ENCODE measurements around the gene ASRGL1. TPM values are rescaled to one million over a fixed set of nuclear protein-coding genes. Genes with fewer than 3 reads are reported as not detected.

Gene ASRGL1
- total RNA-seq, 2 experiments from 2014 or later = 0.84 to 1.2 TPM

DNA sequence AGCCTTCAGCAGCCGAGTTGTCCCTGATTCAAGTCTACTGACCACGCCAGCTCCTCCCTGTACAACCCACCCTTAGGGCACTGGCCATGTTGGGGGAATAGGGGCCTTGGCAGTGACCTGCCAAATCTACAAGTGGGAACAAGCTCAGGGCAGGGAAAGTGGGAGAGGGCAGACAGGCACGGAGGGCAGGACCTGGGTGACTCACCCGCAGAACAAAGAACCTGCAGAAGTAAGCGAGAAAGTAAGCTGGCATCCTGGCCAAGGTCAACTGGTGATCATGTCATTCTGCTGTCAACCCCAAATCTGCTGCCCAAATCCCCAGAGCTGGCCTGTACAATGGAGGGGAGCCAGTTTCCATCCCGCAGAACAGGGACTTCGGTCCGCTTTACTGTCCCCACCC is 73.7 kb downstream of the ASRGL1 start:
- no peak for DNase-seq
- Mint-ChIP-seq H3K27me3 (no peaks in the 10 kb centered on the region), H3K4me1 (no peaks in the 10 kb centered on the region), H3K9me3 (no peaks in the 10 kb centered on the region), H3K4me3 (no peak overlapping the region), H3K36me3 (ENCODE audit: low read depth) (no peaks in the 10 kb centered on the region), H3K27ac (no peak overlapping the region)
- ChIA-PET POLR2A (no interaction called here), CTCF (interaction anchor here (1.3 to 8.5 kb wide), 3 partner anchors 9 to 132 kb away, joined by 3 to 61 read pairs (median 6); no protein-coding TSS in a partner anchor)

DNA sequence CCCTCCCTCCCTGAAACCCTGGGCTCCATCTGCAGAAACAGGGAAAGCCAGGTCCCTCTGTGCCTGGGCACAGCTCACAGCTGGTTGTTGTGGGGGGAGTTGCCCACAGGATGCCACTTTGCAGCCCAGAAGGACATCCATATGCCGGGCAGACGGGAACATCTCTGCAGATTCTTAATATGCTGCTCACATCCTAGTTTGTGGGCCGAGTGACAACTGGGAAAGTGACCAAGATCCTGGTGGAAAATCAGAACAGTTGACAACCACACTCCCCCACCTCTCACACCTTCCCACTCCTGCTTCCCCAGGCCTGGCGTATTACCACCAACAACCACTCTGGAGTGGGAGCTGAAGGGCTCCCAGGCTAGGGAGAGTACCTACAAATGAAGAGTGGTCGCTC is 74.3 kb downstream of the ASRGL1 start:
- Mint-ChIP-seq H3K27ac (no peak overlapping the region), H3K36me3 (ENCODE audit: low read depth) (no peaks in the 10 kb centered on the region), H3K27me3 (no peaks in the 10 kb centered on the region), H3K4me3 (no peak overlapping the region), H3K9me3 (no peaks in the 10 kb centered on the region), H3K4me1 (no peaks in the 10 kb centered on the region)
- POLR2A ChIA-PET = no interaction called here
- CTCF ChIA-PET = interaction anchor here (1.3 to 8.5 kb wide), 3 partner anchors 10 to 132 kb away, joined by 3 to 61 read pairs (median 6); no protein-coding TSS in a partner anchor
- no peak for DNase-seq

DNA sequence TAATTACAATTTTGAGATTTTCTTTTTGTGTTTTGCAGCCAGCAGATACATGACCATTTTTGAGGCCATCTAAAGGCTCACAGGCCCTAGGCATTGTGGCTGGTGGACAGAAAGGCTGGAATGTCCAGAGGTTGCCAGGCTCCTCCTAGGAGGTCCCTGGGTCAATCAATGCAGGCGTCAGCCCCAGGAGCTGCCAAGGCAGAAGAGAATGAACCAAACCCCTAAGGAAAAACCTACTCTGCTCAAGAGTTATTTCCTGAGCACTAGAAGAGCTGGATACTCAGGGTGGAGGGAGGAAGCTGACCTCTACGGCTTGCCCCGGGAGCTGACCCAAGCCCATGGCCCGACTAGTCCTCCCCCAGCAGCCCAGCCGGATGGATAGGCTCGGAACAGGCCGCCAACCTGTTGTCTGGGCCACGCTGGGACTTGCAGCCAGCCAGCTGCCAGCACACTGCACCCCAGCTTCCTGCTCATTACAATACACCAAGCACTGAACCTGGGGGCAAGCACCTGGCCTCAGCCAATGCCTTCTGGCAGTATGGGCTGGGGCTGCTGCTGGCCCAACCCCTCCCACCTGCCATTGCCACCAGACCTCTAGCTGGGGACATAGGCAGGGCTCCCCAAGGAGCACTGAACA is 75.9 kb downstream of the ASRGL1 start:
- Mint-ChIP-seq H3K4me1 (no peaks in the 10 kb centered on the region), H3K4me3 (no peak overlapping the region), H3K36me3 (ENCODE audit: low read depth) (no peaks in the 10 kb centered on the region), H3K9me3 (no peaks in the 10 kb centered on the region), H3K27me3 (no peaks in the 10 kb centered on the region), H3K27ac (no peak overlapping the region)
- DNase-seq = no peak
- ChIA-PET CTCF (interaction anchor here (0.6 to 8.5 kb wide), 2 partner anchors 9 to 11 kb away, joined by 3 to 61 read pairs; no protein-coding TSS in a partner anchor), POLR2A (no interaction called here)

DNA sequence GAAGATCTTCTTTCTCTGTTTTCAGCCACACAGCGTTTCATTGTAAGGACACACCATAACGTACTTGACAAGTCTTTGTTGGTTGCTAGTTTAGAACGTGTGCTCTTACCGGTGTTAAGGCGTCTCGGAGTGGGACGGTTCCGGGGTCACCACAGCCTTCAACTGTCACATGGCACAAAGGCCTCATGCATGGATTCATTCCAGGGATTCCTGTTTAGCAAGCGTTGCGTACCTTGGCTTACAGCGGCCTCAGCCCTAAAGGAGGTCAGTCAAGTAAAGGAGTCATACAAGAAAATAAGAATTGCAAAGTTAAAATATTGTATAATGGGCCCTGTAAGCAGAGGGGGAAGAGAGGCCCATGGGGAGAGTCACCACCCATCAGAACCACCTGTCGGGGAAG is 79.3 kb downstream of the ASRGL1 start:
- no peaks in the 10 kb centered on the region for H3K36me3 Mint-ChIP-seq (ENCODE audit: low read depth)
- peaks cover 8% of the 10 kb centered on the region for H3K27me3 Mint-ChIP-seq
- POLR2A ChIA-PET = no interaction called here
- DNase-seq = no peak
- H3K9me3 Mint-ChIP-seq = no peaks in the 10 kb centered on the region
- CTCF ChIA-PET = interaction anchor here (1.2 to 8.5 kb wide), 2 partner anchors 8 to 15 kb away, joined by 3 to 61 read pairs; no protein-coding TSS in a partner anchor
- H3K27ac Mint-ChIP-seq = no peak overlapping the region
- no peaks in the 10 kb centered on the region for H3K4me1 Mint-ChIP-seq
- H3K4me3 Mint-ChIP-seq = no peak overlapping the region

DNA sequence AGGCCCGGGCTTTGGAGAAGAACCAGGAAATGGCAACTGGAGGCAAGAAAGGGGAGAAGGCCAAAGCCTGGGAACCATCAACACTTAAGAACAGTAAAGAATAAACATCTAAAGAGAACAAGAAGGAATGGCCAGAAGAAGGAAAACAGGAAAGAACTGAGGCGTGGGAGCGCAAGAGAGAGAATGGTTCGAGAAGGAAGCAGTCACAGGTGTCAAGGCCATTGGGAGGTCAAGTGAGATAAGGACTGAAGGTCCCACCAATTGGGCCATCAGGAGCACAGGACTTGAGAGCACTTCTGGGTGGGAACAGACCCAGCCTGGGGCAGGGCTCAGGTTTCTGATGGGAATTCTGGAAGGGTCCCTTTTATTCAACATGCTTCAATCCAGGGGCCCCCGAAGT is 80.9 kb downstream of the ASRGL1 start:
- no peaks in the 10 kb centered on the region for H3K9me3 Mint-ChIP-seq
- no peak for DNase-seq
- no peak overlapping the region for H3K4me3 Mint-ChIP-seq
- H3K4me1 Mint-ChIP-seq = no peaks in the 10 kb centered on the region
- peaks cover 10% of the 10 kb centered on the region for H3K27me3 Mint-ChIP-seq
- ChIA-PET POLR2A (no interaction called here), CTCF (interaction anchor here (1.0 to 2.8 kb wide), 4 partner anchors 10 to 467 kb away, joined by 3 to 10 read pairs (median 4); no protein-coding TSS in a partner anchor)
- H3K36me3 Mint-ChIP-seq (ENCODE audit: low read depth) = no peaks in the 10 kb centered on the region
- H3K27ac Mint-ChIP-seq = no peak overlapping the region

DNA sequence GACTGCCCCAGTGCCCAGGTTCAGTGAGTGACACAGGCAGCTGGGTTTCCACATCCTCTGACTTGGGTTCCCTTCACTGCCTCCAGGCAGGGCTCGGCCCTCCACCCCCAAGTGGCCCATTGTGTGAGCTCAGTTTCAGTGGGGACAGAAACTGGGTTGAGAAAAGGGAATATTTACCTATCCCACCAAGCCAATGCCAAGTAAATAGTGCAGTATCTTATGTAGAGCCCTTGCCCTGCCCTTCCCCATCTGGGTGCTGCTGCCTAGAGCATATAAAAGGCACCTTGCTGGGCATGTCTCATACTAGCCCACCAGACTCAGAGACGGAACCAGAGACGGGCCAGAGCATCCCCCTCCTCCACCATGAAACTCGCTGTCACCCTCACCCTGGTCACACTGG is 81.5 kb downstream of the ASRGL1 start, which contains the start of gene SCGB1A1:
SCGB1A1 (plus strand) TSS at position 301 of the 400 bp plus-strand sequence; CDS start at position 364, 63 bp downstream.
- peak within 1 kb of the TSS; percentile 60 for H3K27ac Mint-ChIP-seq
- H3K36me3 Mint-ChIP-seq (ENCODE audit: low read depth) = no peaks in the 10 kb centered on the region
- no peaks in the 10 kb centered on the region for H3K4me1 Mint-ChIP-seq
- DNase-seq = no peak
- ChIA-PET POLR2A (no interaction called here), CTCF (interaction anchor here (1.0 to 6.9 kb wide), 6 partner anchors 10 to 466 kb away, joined by 3 to 85 read pairs (median 4); no protein-coding TSS in a partner anchor)
- peaks cover 13% of the 10 kb centered on the region for H3K27me3 Mint-ChIP-seq
- H3K4me3 Mint-ChIP-seq = no peak within 1 kb of the TSS
- H3K9me3 Mint-ChIP-seq = no peaks in the 10 kb centered on the region

DNA sequence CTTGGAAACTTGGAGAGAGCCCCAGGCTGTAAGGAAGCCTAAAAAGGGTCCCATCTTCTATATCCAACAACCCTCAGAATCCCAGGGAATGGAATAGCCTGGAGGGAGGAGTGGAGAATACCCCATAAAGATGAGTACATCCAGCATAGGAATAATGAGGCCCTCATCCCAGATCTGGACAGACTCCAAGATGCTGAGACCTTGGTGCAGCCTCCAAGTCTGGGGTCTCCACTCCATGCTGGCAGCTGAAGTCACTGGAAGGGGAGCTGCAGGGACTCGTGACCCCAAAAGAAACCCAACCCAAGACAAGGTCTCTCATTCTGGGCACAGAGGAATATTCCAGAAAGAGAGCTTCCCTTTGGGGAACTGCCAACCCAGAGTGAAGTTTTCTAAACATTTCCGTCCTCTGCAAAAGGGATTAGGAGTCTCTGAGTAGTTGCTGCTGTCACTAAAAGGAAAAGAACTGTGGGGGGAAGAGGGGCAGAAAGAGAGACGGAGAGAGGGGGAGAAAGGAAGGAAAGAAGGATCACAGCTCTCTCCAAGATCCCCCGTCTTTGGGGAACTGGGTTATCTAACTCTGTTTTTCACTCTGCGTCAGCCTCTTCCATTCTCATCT is 82.2 kb downstream of the ASRGL1 start:
- H3K4me3 Mint-ChIP-seq = no peak overlapping the region
- H3K36me3 Mint-ChIP-seq (ENCODE audit: low read depth) = no peaks in the 10 kb centered on the region
- H3K27me3 Mint-ChIP-seq = peaks cover 13% of the 10 kb centered on the region
- peak overlapping the region; percentile 60 for H3K27ac Mint-ChIP-seq
- ChIA-PET CTCF (interaction anchor here (1.0 to 6.9 kb wide), 6 partner anchors 9 to 465 kb away, joined by 3 to 85 read pairs (median 4); no protein-coding TSS in a partner anchor), POLR2A (no interaction called here)
- H3K9me3 Mint-ChIP-seq = no peaks in the 10 kb centered on the region
- H3K4me1 Mint-ChIP-seq = peaks cover 2% of the 10 kb centered on the region
- DNase-seq = no peak

DNA sequence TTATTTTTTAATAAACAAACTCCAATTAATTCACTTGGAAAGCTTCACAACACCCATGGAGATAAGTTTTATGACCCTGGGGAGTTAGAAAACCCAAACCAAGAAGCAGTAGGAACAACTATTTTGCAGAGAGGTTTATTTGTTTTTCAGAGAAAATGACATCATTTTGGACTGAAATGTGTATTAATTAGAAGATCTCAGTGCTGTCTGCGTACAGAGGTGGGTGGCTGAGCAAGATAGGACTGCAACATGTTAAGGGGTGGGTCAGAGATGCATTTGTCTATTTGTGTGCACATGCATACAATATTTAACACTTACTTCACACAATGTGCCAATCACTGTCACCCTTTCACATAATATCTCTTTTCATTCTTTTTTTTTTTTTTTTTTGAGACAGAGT is 82.7 kb downstream of the ASRGL1 start:
- no peak overlapping the region for H3K27ac Mint-ChIP-seq
- POLR2A ChIA-PET = no interaction called here
- CTCF ChIA-PET = interaction anchor here (0.7 to 6.9 kb wide), 4 partner anchors 28 to 483 kb away, joined by 3 to 85 read pairs (median 7); no protein-coding TSS in a partner anchor
- H3K4me1 Mint-ChIP-seq = peaks cover 7% of the 10 kb centered on the region
- H3K27me3 Mint-ChIP-seq = peaks cover 13% of the 10 kb centered on the region
- H3K36me3 Mint-ChIP-seq (ENCODE audit: low read depth) = no peaks in the 10 kb centered on the region
- DNase-seq = no peak
- no peaks in the 10 kb centered on the region for H3K9me3 Mint-ChIP-seq
- no peak overlapping the region for H3K4me3 Mint-ChIP-seq

DNA sequence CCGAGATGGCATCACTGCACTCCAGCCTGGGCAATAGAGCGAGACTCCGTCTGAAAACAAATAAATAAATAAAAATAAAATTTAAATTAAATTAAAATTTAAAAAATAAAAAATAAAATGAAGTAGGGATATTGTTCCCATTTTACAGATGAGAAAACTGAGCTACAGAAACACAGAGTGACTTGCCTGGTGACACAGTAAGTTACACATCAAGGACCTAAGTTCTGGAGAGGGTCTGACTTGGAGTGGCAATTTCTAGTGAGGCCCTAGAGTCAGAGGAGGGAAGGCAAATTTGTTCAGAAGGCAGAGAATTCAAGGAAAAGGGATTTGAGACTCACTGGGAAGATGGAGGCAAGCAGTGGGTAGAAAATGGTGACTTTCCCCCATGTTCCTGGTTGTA is 83.6 kb downstream of the ASRGL1 start:
- DNase-seq = no peak
- POLR2A ChIA-PET = no interaction called here
- H3K9me3 Mint-ChIP-seq = no peaks in the 10 kb centered on the region
- H3K36me3 Mint-ChIP-seq (ENCODE audit: low read depth) = no peaks in the 10 kb centered on the region
- CTCF ChIA-PET = interaction anchor here (0.9 to 6.9 kb wide), 4 partner anchors 20 to 253 kb away, joined by 3 to 85 read pairs (median 3); no protein-coding TSS in a partner anchor
- peaks cover 7% of the 10 kb centered on the region for H3K4me1 Mint-ChIP-seq
- no peak overlapping the region for H3K4me3 Mint-ChIP-seq
- no peak overlapping the region for H3K27ac Mint-ChIP-seq
- peaks cover 13% of the 10 kb centered on the region for H3K27me3 Mint-ChIP-seq

DNA sequence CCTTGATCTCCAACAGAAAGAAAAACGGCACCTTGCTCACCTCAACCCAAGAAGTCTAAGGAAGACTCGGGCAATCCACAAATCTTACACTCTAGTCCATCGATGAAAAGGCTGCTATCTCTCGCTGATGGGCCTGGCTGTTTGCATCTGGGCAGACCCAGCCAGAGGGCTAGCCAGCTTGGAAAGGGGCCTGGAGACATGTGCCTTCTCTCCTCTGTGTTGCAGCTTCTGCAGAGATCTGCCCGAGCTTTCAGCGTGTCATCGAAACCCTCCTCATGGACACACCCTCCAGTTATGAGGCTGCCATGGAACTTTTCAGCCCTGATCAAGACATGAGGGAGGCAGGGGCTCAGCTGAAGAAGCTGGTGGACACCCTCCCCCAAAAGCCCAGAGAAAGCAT is 84.7 kb downstream of the ASRGL1 start:
- ChIA-PET CTCF (interaction anchor here (0.8 to 6.9 kb wide), 6 partner anchors 9 to 252 kb away, joined by 3 to 85 read pairs (median 3); no protein-coding TSS in a partner anchor), POLR2A (no interaction called here)
- no peak for DNase-seq
- Mint-ChIP-seq H3K4me1 (peaks cover 17% of the 10 kb centered on the region), H3K9me3 (no peaks in the 10 kb centered on the region), H3K27ac (no peak overlapping the region), H3K36me3 (ENCODE audit: low read depth) (no peaks in the 10 kb centered on the region), H3K27me3 (peaks cover 13% of the 10 kb centered on the region), H3K4me3 (no peak overlapping the region)

DNA sequence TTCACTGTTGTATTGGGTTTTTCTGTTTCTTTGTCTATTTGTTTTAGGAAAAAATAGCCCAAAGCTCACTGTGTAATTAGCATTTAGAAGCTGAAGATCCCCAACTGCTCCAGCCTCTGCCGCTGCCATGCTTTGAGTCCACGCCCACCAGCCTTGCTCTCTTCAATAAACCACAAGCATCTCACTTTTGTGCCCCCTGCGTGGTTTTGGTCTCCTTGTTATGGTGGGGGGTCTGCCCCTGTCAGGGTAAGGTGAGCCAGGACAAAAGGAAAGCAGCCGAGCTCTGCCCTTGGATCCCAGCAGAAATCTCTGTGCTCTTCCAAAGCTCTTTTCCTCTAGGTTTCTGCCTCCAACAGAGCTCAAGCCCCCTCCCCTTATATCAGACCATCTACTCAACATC is 85.8 kb downstream of the ASRGL1 start:
- Mint-ChIP-seq H3K27ac (peak overlapping the region; percentile 1), H3K36me3 (ENCODE audit: low read depth) (no peaks in the 10 kb centered on the region), H3K9me3 (no peaks in the 10 kb centered on the region), H3K4me1 (peaks cover 27% of the 10 kb centered on the region), H3K27me3 (peaks cover 13% of the 10 kb centered on the region), H3K4me3 (no peak overlapping the region)
- no peak for DNase-seq
- CTCF ChIA-PET = interaction anchor here (1.0 to 6.9 kb wide), 4 partner anchors 10 to 151 kb away, joined by 4 to 85 read pairs (median 36); partner anchors contain the start of gene EEF1G
- POLR2A ChIA-PET = no interaction called here

DNA sequence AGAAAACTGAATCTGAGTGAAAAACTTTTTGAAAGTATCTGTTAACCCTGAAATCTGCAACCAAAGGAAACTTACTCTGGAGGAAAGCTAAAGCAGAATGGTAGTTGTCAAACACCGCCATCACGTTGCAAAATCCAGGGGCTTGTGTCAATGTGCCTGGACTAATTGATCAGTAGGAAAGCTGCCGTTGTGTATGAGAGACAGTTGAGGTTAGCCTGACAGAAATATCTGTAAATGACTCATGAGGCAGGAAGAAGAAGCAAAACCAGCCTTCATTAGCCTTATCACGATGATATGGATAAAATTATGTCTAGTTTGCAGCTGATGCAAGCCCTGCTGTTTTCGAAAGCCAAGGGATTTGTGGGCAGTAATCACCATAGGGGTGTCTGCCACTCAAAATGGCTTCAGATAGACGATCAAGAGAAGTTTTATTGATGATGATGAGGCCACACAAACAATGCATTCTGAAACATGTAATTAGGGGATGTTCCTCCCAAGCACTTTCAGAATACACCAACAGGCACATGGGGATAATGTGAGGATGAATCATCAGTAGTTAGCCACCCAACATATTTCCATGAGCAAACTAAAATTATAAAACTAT is 90.5 kb downstream of the ASRGL1 start:
- H3K36me3 Mint-ChIP-seq (ENCODE audit: low read depth) = no peaks in the 10 kb centered on the region
- ChIA-PET POLR2A (interaction anchor here (0.6 kb wide), 1 partner anchor 126 kb away, joined by 3 read pairs; no protein-coding TSS in a partner anchor), CTCF (interaction anchor here (0.6 to 6.0 kb wide), 4 partner anchors 9 to 137 kb away, joined by 3 to 82 read pairs (median 4); partner anchors contain the start of gene SCGB1A1)
- peaks cover 5% of the 10 kb centered on the region for H3K27me3 Mint-ChIP-seq
- DNase-seq = peak; percentile 24
- peak overlapping the region; percentile 88 for H3K27ac Mint-ChIP-seq
- peak overlapping the region; percentile 3 for H3K4me3 Mint-ChIP-seq
- peaks cover 60% of the 10 kb centered on the region for H3K4me1 Mint-ChIP-seq
- H3K9me3 Mint-ChIP-seq = no peaks in the 10 kb centered on the region
